ENCODE measurements around the gene SYNDIG1.

DNA sequence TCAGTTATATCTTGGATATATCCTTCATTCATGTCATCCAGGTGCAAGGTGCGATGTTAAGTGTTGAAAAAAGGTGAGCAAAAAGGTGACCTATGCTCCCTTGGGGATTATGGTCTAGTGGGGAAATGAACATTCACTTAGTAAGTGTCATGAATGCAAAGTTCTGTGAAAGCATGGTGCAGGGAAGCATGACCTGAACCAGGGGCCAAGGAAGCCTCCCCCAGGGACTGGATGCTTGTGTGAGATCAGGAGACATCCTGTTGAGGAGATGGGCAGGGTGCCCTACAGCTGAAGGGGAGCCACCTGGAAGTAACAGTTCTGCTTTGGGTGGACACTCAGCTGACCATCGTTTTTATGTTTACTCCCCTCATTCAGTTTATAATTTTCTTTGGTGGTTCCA is 179.5 kb downstream of the SYNDIG1 start:
- no peak for TF ChIP-seq POLR2A (IDR thresholded peaks at IDR 0.05)
- TF ChIP-seq, protein P1, sequence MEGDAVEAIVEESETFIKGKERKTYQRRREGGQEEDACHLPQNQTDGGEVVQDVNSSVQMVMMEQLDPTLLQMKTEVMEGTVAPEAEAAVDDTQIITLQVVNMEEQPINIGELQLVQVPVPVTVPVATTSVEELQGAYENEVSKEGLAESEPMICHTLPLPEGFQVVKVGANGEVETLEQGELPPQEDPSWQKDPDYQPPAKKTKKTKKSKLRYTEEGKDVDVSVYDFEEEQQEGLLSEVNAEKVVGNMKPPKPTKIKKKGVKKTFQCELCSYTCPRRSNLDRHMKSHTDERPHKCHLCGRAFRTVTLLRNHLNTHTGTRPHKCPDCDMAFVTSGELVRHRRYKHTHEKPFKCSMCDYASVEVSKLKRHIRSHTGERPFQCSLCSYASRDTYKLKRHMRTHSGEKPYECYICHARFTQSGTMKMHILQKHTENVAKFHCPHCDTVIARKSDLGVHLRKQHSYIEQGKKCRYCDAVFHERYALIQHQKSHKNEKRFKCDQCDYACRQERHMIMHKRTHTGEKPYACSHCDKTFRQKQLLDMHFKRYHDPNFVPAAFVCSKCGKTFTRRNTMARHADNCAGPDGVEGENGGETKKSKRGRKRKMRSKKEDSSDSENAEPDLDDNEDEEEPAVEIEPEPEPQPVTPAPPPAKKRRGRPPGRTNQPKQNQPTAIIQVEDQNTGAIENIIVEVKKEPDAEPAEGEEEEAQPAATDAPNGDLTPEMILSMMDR (IDR thresholded peaks at IDR 0.05) = no peak
